IPS DF 4.7 (cell line): ENCODE measurements around the gene CDAN1.

Experiments used
- DNase-seq: peaks from one replicate; pipeline ENCODE4 v3.0.0-alpha.2; 2013; ENCODE audit warnings: low spot score; ENCODE audit errors: extremely low read depth

Gene CDAN1

DNA sequence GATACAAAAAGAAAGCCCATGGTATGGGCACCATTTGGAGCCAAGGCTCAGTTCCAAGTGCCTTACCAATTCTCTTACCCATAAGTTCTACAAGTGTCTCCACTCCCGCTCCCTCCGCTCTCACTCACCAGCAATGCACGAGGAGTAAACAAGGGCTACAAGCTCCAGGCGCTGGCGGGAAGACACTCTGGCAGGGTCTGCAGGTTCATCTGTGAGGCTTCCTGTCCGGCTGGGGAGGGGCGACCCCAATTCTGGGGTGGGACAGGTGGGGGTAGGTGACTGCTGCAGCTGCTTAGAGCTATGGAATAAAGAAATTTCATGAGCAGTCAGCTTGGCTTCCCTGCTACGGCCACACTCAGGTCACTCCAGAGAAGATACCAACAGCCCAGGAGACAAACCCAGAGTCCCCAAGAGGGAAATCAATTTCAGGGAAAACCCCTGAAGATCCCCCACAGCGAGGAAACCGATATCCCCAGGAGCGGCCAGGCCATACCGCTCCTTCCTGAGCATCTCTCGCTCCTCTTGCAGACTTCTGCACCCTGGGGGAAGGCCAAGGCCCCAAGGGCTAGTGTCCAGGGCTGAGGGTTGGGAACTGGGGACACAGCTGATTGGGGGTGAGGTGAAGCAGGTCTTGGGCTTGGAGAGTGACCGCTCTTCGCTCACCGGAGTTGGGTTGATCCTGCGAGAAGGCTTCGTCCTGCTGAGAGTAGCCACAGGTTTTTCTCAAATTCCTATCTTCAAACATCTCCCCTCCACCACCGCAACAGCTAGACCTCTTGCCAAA lies 1.4 kb downstream of the CDAN1 start:
- no peak for DNase-seq

DNA sequence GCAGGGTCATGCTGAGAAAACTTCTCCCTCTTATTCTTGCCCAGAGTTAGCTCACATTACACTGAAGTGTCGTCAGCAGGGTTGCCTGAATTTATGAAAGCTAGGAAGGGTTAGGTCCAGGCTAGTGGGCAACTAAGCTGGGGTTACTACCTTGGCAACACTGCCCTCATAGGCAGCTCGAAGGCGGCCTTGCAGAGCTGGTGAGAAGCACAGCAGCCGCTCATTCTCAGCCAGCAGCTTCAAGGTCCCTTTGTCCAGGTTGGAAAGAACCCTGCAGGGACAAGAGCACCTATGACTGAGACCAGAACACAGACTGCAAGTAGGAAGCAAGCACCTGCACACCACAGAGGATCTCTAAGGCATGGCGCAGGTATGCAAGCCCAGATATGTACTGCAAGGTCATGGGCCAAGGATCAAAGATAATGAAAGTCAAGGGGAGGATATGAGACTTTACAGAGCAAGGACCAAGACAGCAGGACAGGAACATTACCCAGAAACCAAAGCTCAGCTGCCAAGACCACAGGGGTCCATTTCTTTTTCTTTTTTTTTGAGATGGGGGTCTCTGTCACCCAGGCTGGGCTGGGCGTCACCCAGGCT lies 2.8 kb downstream of the CDAN1 start:
- no peak for DNase-seq

DNA sequence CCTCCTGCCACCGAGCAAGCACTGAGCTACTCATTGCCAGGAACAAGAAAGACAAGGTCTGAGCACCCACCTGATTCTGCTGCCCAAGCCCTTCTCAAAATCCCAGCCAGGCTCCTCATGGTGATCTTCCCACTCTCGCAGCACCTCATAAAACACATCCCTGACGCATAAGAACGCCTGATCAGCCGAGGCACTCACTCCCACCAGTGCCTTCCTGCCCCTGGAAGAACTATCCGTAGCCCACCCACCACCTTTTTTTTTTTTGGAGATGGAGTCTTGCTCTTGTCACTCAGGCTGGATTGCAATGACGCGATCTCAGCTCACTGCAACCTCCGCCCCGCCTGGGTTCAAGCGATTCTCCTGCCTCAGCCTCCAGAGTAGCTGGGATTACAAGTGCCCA lies 3.9 kb downstream of the CDAN1 start:
- DNase-seq: no peak

DNA sequence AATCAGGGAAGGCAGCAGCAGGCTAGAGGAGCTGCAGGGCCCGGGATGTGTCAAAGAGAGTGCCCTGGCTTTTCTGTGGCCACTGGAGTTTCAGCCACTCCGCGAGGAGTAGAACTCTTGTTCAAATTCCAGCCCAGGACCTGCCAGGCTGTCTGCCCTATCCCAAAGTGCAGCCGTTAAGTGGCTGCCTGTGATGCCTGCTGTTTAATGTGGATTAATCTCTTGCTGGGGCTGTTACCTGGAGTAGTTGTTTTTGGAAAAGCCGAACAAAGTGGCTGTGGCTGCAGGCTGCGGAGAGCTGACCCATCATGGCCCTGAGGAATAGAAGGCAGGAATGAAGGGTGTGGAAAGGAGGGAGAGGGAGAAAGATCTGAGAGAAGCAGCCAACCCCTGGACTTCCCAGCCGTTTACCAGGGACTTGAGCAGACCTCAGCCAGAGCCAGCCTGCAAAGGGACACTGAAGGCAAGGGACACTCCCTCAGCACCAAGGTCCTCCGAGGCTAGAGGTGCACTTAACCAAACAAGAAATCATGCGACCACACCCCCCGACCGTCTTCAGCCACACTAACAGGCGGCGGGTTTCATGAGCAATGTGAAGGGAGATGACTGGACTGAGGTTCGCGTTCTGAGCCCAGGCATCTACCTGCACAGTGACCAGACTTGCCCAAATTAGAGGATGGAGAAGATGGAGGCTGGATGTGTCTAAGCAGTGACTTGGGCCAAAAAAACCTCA lies 4.7 kb downstream of the CDAN1 start:
- no peak for DNase-seq

DNA sequence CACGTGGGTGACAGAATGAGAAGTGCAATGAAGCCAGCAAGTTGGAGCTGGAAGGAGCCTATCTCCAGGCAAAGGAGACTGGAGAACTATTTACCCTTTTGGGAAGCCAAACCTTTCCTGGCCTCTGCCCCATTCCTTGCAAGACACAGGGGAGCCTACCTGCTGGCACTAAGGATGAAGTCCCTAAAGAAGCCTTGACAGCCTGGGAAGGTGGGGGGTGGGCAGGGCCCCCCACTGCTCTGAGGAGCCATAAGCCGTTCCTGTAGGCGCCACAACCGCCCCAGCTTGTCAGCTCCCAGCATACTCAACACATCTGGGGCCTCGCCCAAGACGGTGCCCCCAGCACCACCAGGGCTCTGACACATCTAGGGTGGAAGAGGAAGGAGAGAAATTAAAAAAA lies 5.5 kb downstream of the CDAN1 start:
- DNase-seq: no peak

DNA sequence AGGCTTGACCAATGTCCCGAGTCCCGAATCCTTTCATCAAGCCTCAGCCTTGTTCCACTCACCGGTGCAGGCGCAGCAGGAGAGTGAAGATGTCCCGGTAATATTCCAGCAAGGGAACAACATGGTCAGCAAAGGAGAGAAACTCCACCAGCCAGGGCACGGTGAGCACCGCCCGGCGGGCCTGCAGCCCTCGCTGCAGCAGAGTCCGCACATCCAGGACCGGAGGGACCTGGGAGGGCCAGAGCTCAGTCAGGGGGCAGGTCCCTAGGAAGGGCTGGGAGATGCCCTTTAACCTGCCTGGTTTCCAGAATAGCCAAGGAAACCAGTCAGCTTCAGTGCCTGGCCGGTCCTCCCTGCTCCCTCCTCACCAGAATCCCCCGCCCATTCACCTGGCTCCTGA lies 6.4 kb downstream of the CDAN1 start:
- no peak for DNase-seq

DNA sequence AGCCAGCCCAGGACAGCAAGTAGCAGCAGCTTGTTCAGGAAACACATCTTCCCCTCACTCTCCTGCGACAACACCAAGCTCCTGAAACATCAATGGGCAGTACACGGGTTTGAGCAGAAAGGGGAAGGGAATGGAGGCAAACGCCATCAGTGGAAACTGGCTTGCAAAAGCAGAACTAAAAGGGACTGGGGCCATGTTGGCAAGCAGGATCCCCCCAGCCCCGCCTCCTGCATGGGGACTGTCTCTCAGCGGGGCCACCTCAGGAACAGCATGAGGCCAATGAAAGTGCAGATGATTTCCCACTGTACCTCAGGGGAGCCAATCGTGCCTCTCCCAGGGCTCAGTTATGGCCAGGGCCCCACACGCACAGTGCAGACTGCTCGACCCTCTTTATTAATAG lies 6.8 kb downstream of the CDAN1 start:
- DNase-seq: no peak

DNA sequence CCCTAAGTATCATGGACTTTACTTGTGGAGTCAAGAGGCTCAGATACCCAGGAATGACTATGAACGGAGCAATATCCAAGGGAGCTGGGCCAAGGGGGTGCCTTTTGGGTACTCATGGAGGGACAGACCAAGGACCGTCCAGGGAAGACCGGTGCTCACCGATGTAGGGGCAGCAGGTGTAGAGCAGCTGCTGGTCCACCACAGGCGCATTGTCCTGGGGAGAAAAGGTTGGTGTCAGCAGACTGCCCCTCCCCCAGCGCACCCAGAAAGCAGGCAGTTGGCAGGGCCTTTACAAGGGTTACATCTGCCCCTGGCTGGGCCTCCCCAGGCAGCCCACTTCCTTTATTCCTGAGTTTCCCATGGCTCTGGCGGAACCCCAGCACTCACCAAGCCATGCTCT lies 7.5 kb downstream of the CDAN1 start:
- DNase-seq: no peak

DNA sequence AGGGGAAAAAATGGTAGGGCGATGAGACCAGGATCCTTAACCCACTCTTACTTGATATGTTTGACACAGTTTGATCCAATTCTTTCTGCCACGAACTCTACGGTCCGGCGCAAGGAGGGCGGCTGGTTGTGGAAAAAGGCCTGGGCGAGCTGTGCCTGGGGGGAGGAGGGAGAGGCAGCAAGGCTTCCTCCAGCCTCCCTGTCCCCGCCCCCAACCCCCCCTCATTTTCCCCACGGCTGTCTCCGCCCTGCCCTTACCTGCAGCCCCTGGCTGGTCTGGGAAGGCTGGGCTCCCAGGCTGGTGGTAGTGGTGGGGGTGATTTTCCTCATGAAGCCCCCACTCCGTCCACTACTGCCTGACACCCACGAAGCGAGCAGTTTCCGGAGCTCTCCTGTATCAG lies 8.0 kb downstream of the CDAN1 start:
- DNase-seq: no peak

DNA sequence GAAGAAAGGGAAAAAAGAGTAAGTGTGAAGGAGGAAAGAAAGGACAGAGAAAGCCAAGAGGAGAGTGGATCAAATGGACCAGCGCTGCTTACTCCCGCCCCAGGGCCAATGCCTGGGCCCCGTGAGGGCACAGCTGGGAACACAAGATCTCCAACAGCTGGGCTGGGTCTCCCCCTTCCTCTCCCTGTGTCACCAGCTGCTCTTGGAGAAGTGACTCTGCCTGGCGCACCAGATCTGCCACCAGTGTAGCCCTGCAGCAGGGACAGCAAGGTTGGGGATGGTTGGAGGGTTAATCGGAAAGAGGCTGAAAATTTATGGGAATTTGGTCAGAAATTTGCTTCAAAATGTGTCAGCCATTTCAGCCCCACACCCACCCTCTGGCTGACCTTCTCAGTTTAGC lies 8.4 kb downstream of the CDAN1 start:
- DNase-seq: no peak

DNA sequence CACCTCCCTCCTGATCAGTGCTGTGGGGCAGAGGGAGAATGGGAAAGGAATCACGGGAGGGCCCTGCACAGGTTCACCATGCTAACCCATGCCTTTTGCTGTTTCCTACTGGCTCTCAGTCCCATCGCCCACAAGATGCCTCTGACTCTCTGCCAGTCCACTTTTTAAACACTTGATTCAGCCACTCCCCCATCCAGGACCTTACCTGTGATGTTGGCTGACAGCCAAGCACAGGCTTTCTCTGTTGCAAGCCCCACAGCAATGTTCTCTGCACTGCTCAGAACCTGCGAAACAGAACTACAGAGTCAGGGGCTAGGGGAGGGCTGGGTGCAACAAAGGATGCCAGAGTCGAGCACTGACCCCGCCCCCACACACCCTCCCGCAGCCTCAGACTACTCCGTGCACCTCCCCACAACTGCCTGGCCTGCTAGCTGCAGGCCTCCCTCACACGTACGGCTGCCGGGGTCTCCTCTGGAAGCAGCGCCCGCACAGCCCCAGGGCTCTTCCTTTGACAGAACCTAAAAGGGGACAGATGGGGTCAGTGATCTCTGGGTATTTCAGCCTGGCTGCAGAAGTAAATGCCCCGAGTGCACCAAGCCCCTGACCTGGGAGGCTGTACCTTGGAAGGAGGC lies 9.1 kb downstream of the CDAN1 start:
- DNase-seq: no peak

DNA sequence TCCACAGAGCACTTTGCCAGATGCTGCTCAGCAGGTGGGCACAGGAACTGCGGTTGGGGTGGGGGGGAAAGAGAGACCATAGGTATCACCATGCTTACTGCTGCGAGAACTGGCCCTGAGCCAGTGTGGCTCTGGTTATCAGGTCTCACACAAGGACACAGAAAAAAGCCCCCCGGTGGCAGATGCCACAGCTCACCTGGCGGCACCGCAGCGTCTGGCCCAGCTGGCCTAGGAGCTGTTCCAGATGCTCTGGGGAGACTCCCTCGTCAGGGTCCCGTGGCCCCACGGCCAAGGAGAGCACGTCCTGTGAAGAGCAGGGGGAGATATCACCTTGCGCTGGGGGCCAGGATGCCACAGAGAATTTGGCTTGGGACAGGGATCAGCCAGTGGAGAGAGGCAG lies 10.8 kb downstream of the CDAN1 start:
- no peak for DNase-seq

DNA sequence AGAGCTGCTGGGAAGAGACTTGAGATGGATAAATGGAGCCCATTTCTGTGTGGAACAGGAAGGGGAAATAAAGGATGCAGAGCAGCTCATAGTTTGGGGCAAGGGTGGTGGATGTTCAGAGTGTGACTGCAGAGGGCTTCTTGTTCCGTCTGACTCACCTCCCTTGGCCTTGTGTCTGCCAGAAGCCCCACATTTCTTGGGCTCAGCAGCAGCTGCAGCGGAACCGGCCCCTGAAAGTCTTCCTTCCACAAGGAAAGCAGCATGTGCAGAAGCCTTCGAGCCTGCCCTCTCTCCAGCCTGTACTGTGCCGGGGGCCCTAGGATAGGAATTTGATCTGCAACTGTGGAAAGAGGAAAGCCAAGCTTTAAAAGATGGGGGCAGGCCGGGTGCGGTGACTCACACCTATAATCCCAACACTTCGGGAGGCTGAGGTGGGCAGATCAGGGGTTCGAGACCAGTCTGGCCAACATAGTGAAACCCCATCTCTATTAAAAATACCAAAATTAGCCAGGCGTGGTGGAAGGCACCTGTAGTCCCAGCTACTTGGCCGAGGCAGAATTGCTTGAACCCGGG lies 11.5 kb downstream of the CDAN1 start:
- no peak for DNase-seq

DNA sequence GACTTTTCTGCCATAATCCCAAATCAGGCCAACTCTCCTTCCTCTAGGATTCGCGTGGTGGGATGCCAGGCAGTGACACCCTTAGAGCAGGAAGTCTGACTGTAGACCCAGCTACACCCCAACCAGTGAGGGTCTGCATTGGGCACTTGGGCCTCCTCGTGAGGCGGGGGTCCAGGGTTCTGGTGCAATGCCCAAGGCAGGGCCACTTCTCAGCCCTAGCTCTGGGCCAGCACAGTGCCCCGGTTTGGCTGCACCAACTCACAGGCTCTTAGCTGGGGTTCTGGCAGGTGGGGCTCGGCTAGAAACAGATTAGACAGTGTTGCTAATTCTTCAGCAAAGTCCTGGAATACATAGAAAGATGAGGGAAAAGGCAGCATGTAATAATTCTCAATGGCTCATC lies 12.7 kb downstream of the CDAN1 start:
- DNase-seq: no peak

DNA sequence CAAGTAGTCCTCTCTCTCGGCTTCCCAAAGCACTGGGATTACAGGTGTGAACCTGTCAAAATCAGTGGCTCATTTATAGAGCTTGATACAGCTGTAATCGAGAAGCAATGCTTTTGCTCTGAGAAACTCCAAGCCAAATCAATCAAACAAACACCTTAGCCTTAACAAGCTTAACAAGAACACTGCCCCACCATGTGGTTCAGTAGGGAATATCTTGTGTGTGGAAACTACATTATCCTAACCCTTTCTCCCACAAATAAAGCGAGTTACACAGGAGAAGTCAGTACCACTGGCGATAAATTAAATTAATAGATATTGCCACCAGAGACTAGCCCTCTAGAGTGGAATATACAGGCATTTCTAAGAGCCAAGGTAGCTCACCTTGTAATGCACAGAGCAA lies 13.9 kb downstream of the CDAN1 start:
- no peak for DNase-seq

DNA sequence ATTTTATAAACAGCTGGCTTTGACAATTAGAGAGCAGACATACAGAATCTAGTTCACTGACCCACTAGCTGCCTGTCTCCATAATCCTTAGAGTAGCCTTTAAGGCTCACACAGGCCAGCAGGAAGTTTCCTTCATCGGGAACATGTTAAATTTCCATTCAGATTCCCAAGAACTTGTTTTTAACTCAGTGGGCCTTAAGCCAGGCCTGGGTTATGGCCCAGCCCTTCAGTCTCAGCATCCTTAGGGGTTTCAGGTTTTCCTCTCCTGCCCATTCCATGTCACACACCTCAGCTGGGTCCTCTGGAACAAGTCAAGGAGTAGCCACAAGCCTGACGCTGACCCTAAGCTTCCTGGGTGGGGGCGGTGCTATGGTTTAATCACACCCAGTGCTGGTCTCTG lies 15.0 kb downstream of the CDAN1 start:
- no peak for DNase-seq

DNA sequence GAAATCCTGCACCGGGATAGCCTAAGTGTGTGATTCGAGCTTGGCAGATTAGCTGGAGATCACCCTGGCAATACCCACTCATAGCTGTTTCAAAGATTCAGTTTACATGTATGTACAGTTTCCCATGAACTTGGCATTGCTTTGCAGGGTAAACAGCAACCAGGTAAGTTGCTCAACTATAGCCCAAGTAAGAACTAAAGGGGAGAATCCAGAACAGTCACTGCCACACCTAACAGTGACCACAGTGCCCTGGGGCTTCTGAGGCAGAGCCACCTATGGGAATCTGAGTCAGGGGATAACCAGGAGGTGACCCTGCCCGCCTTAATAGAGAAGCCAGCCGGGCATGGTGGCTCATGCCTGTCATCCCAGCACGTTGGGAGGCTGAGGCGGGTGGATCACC lies 15.9 kb downstream of the CDAN1 start:
- DNase-seq: no peak

DNA sequence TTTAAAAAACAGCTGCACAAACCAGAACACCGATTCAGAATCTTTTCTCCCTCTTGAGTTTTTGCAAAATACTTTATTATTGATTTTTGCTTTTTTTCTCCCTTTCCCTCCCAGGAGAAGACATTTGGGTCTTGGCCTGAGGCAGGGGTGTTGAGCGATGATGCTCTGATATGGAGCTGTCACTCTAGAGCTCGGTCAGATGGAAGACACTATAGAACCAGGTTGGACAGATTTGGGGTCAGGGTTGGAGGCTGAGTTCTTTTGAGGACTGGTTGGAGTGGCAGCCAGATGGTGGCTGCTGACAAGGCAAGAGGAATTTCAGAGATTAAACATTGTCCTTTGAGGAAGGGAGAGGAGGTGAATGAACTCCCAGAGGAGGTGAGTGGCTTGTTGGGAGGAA lies 16.9 kb downstream of the CDAN1 start:
- DNase-seq: no peak

DNA sequence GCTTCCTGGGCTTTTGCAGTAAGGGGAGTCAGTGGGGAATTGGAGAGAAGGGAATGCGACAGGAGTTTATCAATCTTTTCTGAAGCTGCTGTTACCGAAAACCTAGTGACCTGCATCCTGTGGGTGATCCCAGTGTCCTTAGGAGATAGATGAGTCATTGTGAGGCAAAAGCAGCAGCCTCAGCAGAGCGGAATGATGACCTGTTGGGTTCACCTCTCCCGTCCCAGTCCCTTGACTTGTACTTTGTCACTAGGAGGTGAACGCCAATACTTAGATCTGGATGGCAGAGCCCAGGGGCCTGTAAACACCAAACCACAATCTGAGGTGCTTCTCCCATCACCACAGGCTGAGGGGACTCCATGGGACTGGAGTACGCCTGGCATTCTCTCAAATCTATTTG lies 17.9 kb downstream of the CDAN1 start:
- DNase-seq: no peak

DNA sequence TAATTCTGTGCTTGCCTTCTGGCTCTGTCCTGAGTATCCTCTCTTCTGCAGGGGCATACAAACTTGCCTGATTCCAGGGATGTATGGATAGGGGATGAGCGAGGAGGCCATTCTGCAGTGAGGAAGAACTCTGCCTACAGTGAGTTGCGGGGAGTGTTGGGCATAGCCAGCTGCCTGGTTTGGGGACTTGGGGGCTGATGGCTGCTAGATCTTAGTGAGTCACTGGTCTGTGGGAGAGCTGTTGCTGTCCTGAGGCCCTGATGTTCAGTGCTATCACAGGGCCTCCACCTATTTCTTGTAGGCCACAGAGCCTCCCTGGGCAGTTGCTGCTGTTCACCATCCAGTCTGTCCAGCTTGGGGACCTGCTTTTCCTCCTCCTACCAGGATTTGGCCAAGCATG lies 20.3 kb downstream of the CDAN1 start:
- DNase-seq: no peak

DNA sequence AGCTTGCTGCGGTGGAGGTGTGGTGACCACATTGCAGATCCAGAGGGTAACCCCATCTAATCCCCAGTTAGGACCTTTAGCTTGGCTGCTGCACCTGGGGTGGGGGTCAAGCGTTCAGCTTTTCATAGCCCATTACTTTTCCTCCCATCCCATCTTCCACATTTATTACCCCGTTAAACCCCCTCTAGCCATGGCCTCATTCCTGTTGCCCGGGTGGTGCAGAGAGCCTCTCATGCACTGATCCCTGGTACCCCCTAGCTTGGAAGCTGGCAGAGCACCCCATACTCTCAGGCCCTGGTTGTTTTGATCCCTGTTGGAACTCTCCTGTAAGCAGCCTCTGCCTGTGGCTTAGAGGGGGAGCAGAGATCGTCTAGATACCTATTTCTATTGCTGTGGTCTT lies 20.8 kb downstream of the CDAN1 start:
- DNase-seq: no peak

DNA sequence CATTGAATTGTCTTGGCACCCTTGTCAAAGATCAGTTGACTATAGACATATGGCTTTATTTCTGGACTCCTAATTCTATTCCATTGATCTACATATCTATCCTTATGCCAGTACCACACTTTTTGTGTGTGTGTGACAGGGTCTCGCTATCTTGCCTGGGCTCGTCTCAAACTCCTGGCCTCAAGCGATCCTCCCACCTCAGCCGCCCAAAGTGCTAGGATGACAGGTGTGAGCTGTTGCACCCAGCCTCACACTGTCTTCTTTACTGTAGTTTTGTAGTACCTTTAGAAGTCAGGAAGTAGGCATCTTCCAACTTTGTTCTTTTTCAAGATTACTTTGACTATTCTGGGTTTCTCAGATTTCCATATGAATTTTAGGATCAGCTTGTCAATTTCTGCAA lies 24.3 kb downstream of the CDAN1 start:
- no peak for DNase-seq
